ENCODE results near the gene SLC35G1.

SLC35G1 gene

DNA sequence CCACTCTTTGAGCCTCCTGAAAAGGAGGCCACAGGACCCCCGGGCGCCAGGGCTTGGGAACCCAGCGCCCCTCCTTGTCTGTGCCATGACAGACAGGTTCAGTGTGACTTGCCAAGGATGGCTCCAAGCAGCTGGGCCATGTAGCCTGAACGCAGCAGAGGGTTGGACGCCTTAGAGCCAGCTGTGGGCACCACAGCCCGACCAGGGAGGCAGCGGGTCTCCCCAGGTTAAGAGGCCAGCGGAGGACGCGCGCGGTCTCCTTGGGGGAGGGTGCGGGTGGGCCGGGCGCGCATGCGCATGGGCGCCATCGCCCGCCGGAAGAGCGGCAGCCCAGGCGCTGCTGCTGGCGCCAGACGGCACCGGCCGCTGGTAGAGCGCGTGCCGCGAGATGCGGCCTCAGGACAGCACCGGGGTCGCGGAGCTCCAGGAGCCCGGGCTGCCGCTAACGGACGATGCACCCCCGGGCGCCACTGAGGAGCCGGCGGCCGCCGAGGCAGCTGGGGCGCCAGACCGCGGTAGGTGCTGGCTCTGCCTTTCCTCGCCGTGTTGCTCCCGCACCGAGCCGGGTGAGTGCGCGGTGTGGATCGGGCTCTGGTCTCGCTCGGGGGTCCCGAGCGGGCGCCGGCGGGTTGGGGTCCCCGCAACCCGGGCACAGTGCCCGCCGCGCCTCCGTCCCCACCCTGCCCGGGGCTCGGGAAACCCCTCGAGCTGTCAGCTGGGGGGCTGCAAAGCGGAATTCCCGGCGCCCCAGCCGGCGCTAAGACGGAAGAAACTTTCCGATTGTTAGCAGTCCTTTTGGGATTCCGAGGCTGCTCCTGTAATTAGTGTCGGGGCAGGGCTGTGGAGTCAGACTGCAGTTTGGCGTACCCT is at the start of gene SLC35G1:
SLC35G1 (plus strand) TSS at position 333 of the 870 bp plus-strand sequence; CDS start at position 389, 56 bp downstream.
- Histone ChIP-seq H3K27ac (ENCODE audit: low read depth, low read length) (no peak within 1 kb of the TSS), H3K27me3 (ENCODE audit: control insufficient read depth, insufficient read depth, low read length) (peaks cover 39% of the 10 kb centered on the region)

DNA sequence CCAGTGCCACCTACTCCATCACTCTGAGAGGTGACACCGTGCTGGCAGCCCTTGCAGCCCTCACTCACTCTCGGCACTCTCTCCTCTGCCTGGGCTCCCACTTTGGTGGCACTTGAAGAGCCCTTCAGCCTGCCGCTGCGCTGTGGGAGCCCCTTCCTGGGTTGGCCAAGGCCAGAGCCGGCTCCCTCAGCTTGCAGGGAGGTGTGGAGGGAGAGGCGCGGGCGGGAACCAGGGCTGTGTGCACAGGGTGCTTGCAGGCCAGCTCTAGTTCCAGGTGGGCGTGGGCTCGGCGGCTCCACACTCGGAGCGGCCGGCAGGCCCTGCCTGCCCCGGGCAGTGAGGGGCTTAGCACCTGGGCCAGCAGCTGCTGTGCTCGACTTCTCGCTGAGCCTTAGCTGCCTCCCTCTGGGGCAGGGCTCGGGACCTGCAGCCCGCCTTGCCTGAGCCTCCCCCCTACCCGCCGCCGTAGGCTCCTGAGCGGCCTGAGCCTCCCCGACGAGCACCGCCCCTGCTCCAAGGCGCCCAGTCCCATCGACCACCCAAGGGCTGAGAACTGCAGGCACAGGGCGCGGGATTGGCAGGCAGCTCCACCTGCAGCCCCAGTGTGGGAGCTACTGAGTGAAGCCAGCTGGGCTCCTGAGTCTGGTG is 48.7 kb upstream of the SLC35G1 start:
- H3K4me1 ChIP-seq (ENCODE audit: control insufficient read depth, insufficient read depth, low read length), result peaks cover 26% of the 10 kb centered on the region
- H3K27ac ChIP-seq (ENCODE audit: low read depth, low read length), result no peak overlapping the region
- peaks cover 18% of the 10 kb centered on the region for H3K9me3 ChIP-seq (ENCODE audit: control insufficient read depth, insufficient read depth, low read length)
- no peak overlapping the region for H3K4me3 ChIP-seq (ENCODE audit: low read depth, low read length)
- H3K27me3 ChIP-seq (ENCODE audit: control insufficient read depth, insufficient read depth, low read length), result peaks cover 89% of the 10 kb centered on the region
- H3K9ac ChIP-seq (ENCODE audit: low read depth, low read length), result no peak overlapping the region
- no peaks in the 10 kb centered on the region for H3K36me3 ChIP-seq (ENCODE audit: control insufficient read depth, insufficient read depth, low read length)

More for the DNA sequence above, at the start of gene SLC35G1:
- peak within 1 kb of the TSS; percentile 79 for H3K9ac ChIP-seq (ENCODE audit: low read depth, low read length)
- peak within 1 kb of the TSS; percentile 66 for H3K4me3 ChIP-seq (ENCODE audit: low read depth, low read length)
- H3K36me3 ChIP-seq (ENCODE audit: control insufficient read depth, insufficient read depth, low read length), result no peaks in the 10 kb centered on the region
- H3K9me3 ChIP-seq (ENCODE audit: control insufficient read depth, insufficient read depth, low read length), result no peaks in the 10 kb centered on the region
- peaks cover 36% of the 10 kb centered on the region for H3K4me1 ChIP-seq (ENCODE audit: control insufficient read depth, insufficient read depth, low read length)

- peak overlapping the region; percentile 8; the same call in 1 of the 2 replicates for H3K4me3 ChIP-seq (ENCODE audit: low read depth, low read length)
- H3K36me3 ChIP-seq (ENCODE audit: control insufficient read depth, insufficient read depth, low read length), result no peaks in the 10 kb centered on the region
- H3K27me3 ChIP-seq (ENCODE audit: control insufficient read depth, insufficient read depth, low read length), result peaks cover 90% of the 10 kb centered on the region
- H3K9me3 ChIP-seq (ENCODE audit: control insufficient read depth, insufficient read depth, low read length), result peaks cover 5% of the 10 kb centered on the region
- peak overlapping the region; percentile 82 for H3K27ac ChIP-seq (ENCODE audit: low read depth, low read length)
- H3K4me1 ChIP-seq (ENCODE audit: control insufficient read depth, insufficient read depth, low read length), result peaks cover 24% of the 10 kb centered on the region
- H3K9ac ChIP-seq (ENCODE audit: low read depth, low read length), result no peak overlapping the region
Observed at GRCh38 chr10:93849593-93849992, 44.2 kb upstream of the SLC35G1 start.

- H3K27me3 ChIP-seq (ENCODE audit: control insufficient read depth, insufficient read depth, low read length), result peaks cover 92% of the 10 kb centered on the region
- H3K9ac ChIP-seq (ENCODE audit: low read depth, low read length), result no peak overlapping the region
- H3K36me3 ChIP-seq (ENCODE audit: control insufficient read depth, insufficient read depth, low read length), result no peaks in the 10 kb centered on the region
- H3K4me1 ChIP-seq (ENCODE audit: control insufficient read depth, insufficient read depth, low read length), result peaks cover 24% of the 10 kb centered on the region
- H3K9me3 ChIP-seq (ENCODE audit: control insufficient read depth, insufficient read depth, low read length), result peaks cover 5% of the 10 kb centered on the region
- H3K4me3 ChIP-seq (ENCODE audit: low read depth, low read length), result peak overlapping the region; percentile 8; the same call in 1 of the 2 replicates
- peak overlapping the region; percentile 82 for H3K27ac ChIP-seq (ENCODE audit: low read depth, low read length)
Observed at GRCh38 chr10:93850031-93851015, 43.5 kb upstream of the SLC35G1 start.

DNA sequence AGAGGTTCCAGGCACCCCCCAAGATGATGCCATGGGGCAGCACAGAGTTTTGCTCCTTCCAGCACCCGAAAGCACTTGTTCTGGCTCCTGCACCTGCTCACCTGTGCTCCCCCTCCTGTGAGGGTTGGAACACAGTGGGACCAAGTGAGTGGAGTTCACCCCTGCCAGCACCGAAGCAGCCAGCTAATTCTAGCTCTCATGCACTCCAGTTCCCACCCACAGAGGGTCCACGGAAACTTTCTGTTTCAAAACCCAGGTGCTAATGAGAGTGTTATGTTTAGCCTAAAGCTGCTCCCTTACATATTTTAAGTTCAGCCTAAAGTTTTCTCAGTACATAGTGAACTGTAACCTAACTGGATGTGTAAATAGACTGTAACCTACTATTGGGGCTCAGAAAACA is 42.6 kb upstream of the SLC35G1 start:
- Histone ChIP-seq H3K9ac (ENCODE audit: low read depth, low read length) (no peak overlapping the region), H3K27ac (ENCODE audit: low read depth, low read length) (no peak overlapping the region), H3K27me3 (ENCODE audit: control insufficient read depth, insufficient read depth, low read length) (peaks cover 93% of the 10 kb centered on the region), H3K4me1 (ENCODE audit: control insufficient read depth, insufficient read depth, low read length) (peaks cover 24% of the 10 kb centered on the region), H3K4me3 (ENCODE audit: low read depth, low read length) (no peak overlapping the region), H3K36me3 (ENCODE audit: control insufficient read depth, insufficient read depth, low read length) (no peaks in the 10 kb centered on the region), H3K9me3 (ENCODE audit: control insufficient read depth, insufficient read depth, low read length) (peaks cover 5% of the 10 kb centered on the region)

DNA sequence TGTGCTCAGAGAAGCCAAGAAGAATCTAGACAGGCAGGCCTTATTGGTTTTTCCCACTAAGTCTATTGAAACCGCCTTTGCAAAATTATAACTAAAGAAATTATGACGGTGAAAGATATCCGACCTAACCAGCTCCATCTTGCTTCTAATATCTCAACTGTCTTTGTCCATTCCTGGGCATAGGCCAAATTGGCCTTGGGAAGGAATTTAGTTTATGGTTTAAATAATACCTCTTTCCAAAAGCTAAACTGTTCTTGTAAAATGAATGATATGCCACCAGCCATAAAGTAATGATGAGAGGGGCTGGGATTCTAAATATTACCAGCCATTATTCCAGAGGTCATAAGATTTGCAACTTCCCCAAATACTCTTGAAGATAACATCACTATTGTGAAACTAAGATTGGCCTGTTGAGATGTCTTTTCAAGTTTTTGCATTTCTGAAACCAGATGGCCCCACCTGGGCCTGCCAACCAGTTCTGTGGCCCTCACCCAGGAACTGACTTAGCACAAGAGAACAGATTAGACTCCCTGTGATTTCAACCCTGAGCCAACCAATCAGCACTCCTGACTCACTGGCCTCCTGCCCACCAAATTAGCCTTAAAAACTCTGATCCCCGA is 41.2 kb upstream of the SLC35G1 start:
- Histone ChIP-seq H3K36me3 (ENCODE audit: control insufficient read depth, insufficient read depth, low read length) (no peaks in the 10 kb centered on the region), H3K9me3 (ENCODE audit: control insufficient read depth, insufficient read depth, low read length) (peaks cover 5% of the 10 kb centered on the region), H3K27ac (ENCODE audit: low read depth, low read length) (no peak overlapping the region), H3K27me3 (ENCODE audit: control insufficient read depth, insufficient read depth, low read length) (peaks cover 91% of the 10 kb centered on the region), H3K9ac (ENCODE audit: low read depth, low read length) (no peak overlapping the region), H3K4me3 (ENCODE audit: low read depth, low read length) (no peak overlapping the region), H3K4me1 (ENCODE audit: control insufficient read depth, insufficient read depth, low read length) (peaks cover 24% of the 10 kb centered on the region)

DNA sequence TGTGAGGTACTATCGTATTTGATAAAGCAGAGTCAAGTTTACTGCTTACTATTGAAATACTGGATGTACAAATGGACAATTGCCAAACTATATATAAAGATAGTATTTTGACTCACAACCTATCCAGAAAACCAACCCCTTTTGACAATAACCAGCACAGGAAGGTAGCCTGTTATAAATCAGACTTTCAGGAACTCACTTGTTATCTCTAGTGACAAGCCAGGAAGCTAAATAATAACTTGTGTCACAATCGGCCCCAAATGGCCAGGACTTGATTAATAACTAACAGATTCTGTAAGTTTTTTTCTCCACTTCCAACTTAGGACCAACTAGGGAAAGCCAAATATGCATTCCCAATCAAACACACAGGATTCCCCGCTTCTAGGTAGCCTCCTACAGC is 38.8 kb upstream of the SLC35G1 start:
- Histone ChIP-seq H3K36me3 (ENCODE audit: control insufficient read depth, insufficient read depth, low read length) (no peaks in the 10 kb centered on the region), H3K9me3 (ENCODE audit: control insufficient read depth, insufficient read depth, low read length) (no peaks in the 10 kb centered on the region; the same call in 1 of the 2 replicates), H3K9ac (ENCODE audit: low read depth, low read length) (no peak overlapping the region), H3K4me1 (ENCODE audit: control insufficient read depth, insufficient read depth, low read length) (peaks cover 9% of the 10 kb centered on the region), H3K27me3 (ENCODE audit: control insufficient read depth, insufficient read depth, low read length) (peaks cover 81% of the 10 kb centered on the region), H3K4me3 (ENCODE audit: low read depth, low read length) (no peak overlapping the region), H3K27ac (ENCODE audit: low read depth, low read length) (no peak overlapping the region)

- H3K4me3 ChIP-seq (ENCODE audit: low read depth, low read length), result no peak overlapping the region
Observed at GRCh38 chr10:93856349-93857145, 37.2 kb upstream of the SLC35G1 start.

GRCh38 chr10:93859049-93859655 is 34.6 kb upstream of the SLC35G1 start:
- peaks cover 43% of the 10 kb centered on the region for H3K27me3 ChIP-seq (ENCODE audit: control insufficient read depth, insufficient read depth, low read length)
- no peaks in the 10 kb centered on the region for H3K36me3 ChIP-seq (ENCODE audit: control insufficient read depth, insufficient read depth, low read length)
- no peak overlapping the region for H3K4me3 ChIP-seq (ENCODE audit: low read depth, low read length)
- 0 out of 2 replicates have a peak, but pooled peaks cover 3% of the 10 kb centered on the region for H3K9me3 ChIP-seq (ENCODE audit: control insufficient read depth, insufficient read depth, low read length)
- no peak overlapping the region for H3K27ac ChIP-seq (ENCODE audit: low read depth, low read length)
- H3K9ac ChIP-seq (ENCODE audit: low read depth, low read length), result no peak overlapping the region
- H3K4me1 ChIP-seq (ENCODE audit: control insufficient read depth, insufficient read depth, low read length), result no peaks in the 10 kb centered on the region

More at GRCh38 chr10:93856349-93857145, 37.2 kb upstream of the SLC35G1 start:
- H3K9me3 ChIP-seq (ENCODE audit: control insufficient read depth, insufficient read depth, low read length), result no peaks in the 10 kb centered on the region
- no peak overlapping the region for H3K27ac ChIP-seq (ENCODE audit: low read depth, low read length)
- H3K9ac ChIP-seq (ENCODE audit: low read depth, low read length), result no peak overlapping the region
- H3K36me3 ChIP-seq (ENCODE audit: control insufficient read depth, insufficient read depth, low read length), result no peaks in the 10 kb centered on the region
- H3K27me3 ChIP-seq (ENCODE audit: control insufficient read depth, insufficient read depth, low read length), result peaks cover 65% of the 10 kb centered on the region
- no peaks in the 10 kb centered on the region for H3K4me1 ChIP-seq (ENCODE audit: control insufficient read depth, insufficient read depth, low read length)

Measured in HUES48 (cell line).